DND-41 (cell line): Measurements from ENCODE around the gene ASB1.

ENCODE experiments used
- ATAC-seq: fragments of 200-7000 bp; cut with Tn5 transposase; 3 replicates; pipeline ENCODE4 v1.9.1; 2021; ENCODE audit warnings: low read depth; ENCODE audit not compliant: insufficient read depth
- DNase-seq: peaks from one replicate; pipeline ENCODE4 v3.0.0-alpha.2; 2020
- H2AFZ ChIP-seq: 2 replicates; pipeline ENCODE4 v1.6.0; 2012; ENCODE audit warnings: low read depth, low read length
- H3K27ac ChIP-seq: 2 replicates; pipeline ENCODE4 v1.5.1; 2012; ENCODE audit warnings: low read length, inconsistent platforms
- H3K27me3 ChIP-seq: fragments of 200-600 bp; sonication (generic); 2 replicates; pipeline ENCODE4 v1.6.0; 2012; ENCODE audit warnings: low read length, mild to moderate bottlenecking, inconsistent platforms; ENCODE audit not compliant: insufficient read depth, poor library complexity
- H3K36me3 ChIP-seq: 2 replicates; pipeline ENCODE4 v1.5.1; 2012; ENCODE audit warnings: low read length, inconsistent platforms; ENCODE audit not compliant: insufficient read depth
- H3K4me1 ChIP-seq: 2 replicates; pipeline ENCODE4 v1.5.1; 2012; ENCODE audit warnings: mild to moderate bottlenecking, low read length; ENCODE audit not compliant: insufficient read depth
- H3K4me2 ChIP-seq: 2 replicates; pipeline ENCODE4 v1.6.0; 2012; ENCODE audit warnings: mild to moderate bottlenecking, moderate library complexity, low read length, inconsistent platforms; ENCODE audit not compliant: insufficient read depth
- H3K4me3 ChIP-seq, 2 experiments: fragments of 200-600 bp in 1 of 2; shearing (Covaris generic) in 1 of 2; 2 replicates each; pipeline ENCODE4 v1.5.1; 2012 to 2016; ENCODE audit warnings: inconsistent platforms in 2 of 2, low read length in 2 of 2, mild to moderate bottlenecking in 2 of 2, low read depth in 1 of 2, moderate library complexity in 1 of 2
- H3K79me2 ChIP-seq: 2 replicates; pipeline ENCODE4 v1.6.0; 2012; ENCODE audit warnings: low read length, inconsistent platforms; ENCODE audit not compliant: insufficient read depth
- H3K9ac ChIP-seq: 2 replicates; pipeline ENCODE4 v1.6.0; 2012; ENCODE audit warnings: low read depth, mild to moderate bottlenecking, inconsistent platforms, low read length, moderate library complexity
- H3K9me3 ChIP-seq: 2 replicates; pipeline ENCODE4 v1.5.1; 2012; ENCODE audit warnings: low read length, moderate library complexity, mild to moderate bottlenecking, inconsistent platforms; ENCODE audit not compliant: insufficient read depth, severe bottlenecking
- H4K20me1 ChIP-seq: 2 replicates; pipeline ENCODE4 v1.6.0; 2012; ENCODE audit warnings: low read length; ENCODE audit not compliant: insufficient read depth
- CTCF ChIP-seq: IDR thresholded peaks from 2 replicates; pipeline ENCODE4 v1.5.1; 2012; ENCODE audit warnings: borderline replicate concordance, low read length, moderate library complexity, mild to moderate bottlenecking; ENCODE audit not compliant: poor library complexity, severe bottlenecking; ENCODE audit errors: extremely low read depth
- EZH2 ChIP-seq: IDR thresholded peaks from 3 replicates; pipeline ENCODE4 v1.6.1; 2012; ENCODE audit warnings: borderline replicate concordance, low read depth, mild to moderate bottlenecking, moderate library complexity, low read length, inconsistent platforms; ENCODE audit not compliant: severe bottlenecking

The ASB1 gene

GRCh38 chr2:238425505-238425978 is 1.2 kb upstream of the ASB1 start:
- H3K9ac ChIP-seq, result peak overlapping the region; percentile 99
- H3K9me3 ChIP-seq, result peaks cover 3% of the 10 kb centered on the region
- peak overlapping the region; percentile 75 to 89; a peak in 3 of 4 replicates for H3K4me3 ChIP-seq
- no peaks in the 10 kb centered on the region for H3K27me3 ChIP-seq
- peaks cover 13% of the 10 kb centered on the region; the same call in 1 of the 2 replicates for H4K20me1 ChIP-seq
- peaks cover 35% of the 10 kb centered on the region for H3K4me1 ChIP-seq
- peak overlapping the region; percentile 92 for H3K4me2 ChIP-seq
- peaks cover 10% of the 10 kb centered on the region for H3K36me3 ChIP-seq
- TF ChIP-seq EZH2 (no peak), CTCF (no peak)
- H2AFZ ChIP-seq, result 0 out of 2 replicates have a peak overlapping the region, but pooled peaks have one; percentile 86
- H3K27ac ChIP-seq, result peak overlapping the region; percentile 86
- ATAC-seq (no peak), DNase-seq (no peak)
- peaks cover 45% of the 10 kb centered on the region for H3K79me2 ChIP-seq

GRCh38 chr2:238425979-238426567 is 654 bp upstream of the ASB1 start:
- H3K9me3 ChIP-seq, result peaks cover 5% of the 10 kb centered on the region
- peak overlapping the region; percentile 86 for H2AFZ ChIP-seq
- ATAC-seq, result peak; percentile 68
- H3K79me2 ChIP-seq, result peaks cover 50% of the 10 kb centered on the region
- peak; percentile 73 for DNase-seq
- peaks cover 16% of the 10 kb centered on the region for H3K36me3 ChIP-seq
- H3K9ac ChIP-seq, result peak overlapping the region; percentile 99
- peaks cover 17% of the 10 kb centered on the region; the same call in 1 of the 2 replicates for H4K20me1 ChIP-seq
- H3K4me2 ChIP-seq, result peak overlapping the region; percentile 92
- H3K27ac ChIP-seq, result peak overlapping the region; percentile 86
- TF ChIP-seq EZH2 (no peak), CTCF (no peak)
- H3K4me3 ChIP-seq, result peak overlapping the region; percentile 75 to 89
- H3K27me3 ChIP-seq, result no peaks in the 10 kb centered on the region
- H3K4me1 ChIP-seq, result peaks cover 35% of the 10 kb centered on the region

GRCh38 chr2:238427435-238428162 is 872 bp downstream of the ASB1 start:
- H3K4me2 ChIP-seq, result peak overlapping the region; percentile 92
- DNase-seq (no peak), ATAC-seq (peak; percentile 5; the same call in 2 of the 3 replicates)
- H2AFZ ChIP-seq, result peak overlapping the region; percentile 87
- peak overlapping the region; percentile 99 for H3K9ac ChIP-seq
- H3K9me3 ChIP-seq, result peaks cover 5% of the 10 kb centered on the region
- peak overlapping the region; percentile 75 to 89 for H3K4me3 ChIP-seq
- peaks cover 25% of the 10 kb centered on the region for H3K36me3 ChIP-seq
- H3K27me3 ChIP-seq, result no peaks in the 10 kb centered on the region
- peaks cover 65% of the 10 kb centered on the region for H3K79me2 ChIP-seq
- peak overlapping the region; percentile 86 for H3K27ac ChIP-seq
- peaks cover 35% of the 10 kb centered on the region for H3K4me1 ChIP-seq
- peaks cover 26% of the 10 kb centered on the region; the same call in 1 of the 2 replicates for H4K20me1 ChIP-seq
- no peak for TF ChIP-seq CTCF
- no peak for TF ChIP-seq EZH2
